Measurements from ENCODE around the gene SIM1.

SIM1 gene

DNA sequence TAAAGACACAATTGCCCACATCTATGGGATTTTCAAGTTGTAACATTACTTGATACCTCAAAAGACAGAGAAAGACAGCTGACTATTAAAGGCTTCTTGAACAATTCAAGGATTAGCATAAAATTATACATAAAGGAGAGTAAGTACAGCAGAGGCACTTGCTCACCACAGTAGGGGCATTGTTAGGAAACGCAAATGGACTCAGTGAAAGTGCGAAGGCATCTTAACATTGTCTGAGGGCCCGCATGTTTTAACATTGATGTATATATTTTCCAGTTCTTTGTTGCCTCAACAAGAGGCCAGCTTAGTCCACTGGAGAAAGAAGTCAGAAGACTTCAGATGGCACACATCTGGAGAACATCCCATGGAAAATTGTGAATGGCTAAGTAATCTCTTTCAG is 115.4 kb downstream of the SIM1 start:
- no peak for ATAC-seq

DNA sequence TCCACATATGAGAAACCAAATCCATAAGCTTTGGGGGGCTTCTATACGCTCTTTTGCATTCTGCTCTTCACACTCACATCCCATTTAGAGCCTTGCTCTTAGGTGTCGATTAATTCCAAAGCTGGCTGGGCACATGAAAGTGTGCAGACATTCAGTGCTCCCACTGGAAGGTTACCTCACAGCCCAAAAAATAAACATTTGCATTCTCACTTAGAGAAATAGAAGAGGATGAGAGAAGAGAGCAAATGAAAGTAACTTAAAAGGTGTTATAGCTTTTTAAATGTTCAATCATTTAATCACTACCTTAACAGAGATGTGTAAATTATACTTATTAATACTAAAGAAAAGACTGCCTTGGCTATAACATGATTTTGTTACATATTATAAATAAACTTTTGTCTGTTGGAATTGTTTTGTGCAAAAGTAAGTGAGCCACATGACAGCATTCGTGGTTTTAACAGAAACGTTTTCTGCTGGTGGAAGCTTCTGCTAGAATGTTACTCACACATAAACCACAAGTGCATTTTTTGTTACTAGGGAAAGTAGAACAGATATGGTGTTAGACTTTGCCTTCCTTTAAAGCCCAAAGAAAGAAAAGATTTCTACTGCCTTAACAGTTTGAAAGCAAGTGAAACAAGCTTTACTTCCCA is 116.7 kb downstream of the SIM1 start:
- no peak for ATAC-seq

DNA sequence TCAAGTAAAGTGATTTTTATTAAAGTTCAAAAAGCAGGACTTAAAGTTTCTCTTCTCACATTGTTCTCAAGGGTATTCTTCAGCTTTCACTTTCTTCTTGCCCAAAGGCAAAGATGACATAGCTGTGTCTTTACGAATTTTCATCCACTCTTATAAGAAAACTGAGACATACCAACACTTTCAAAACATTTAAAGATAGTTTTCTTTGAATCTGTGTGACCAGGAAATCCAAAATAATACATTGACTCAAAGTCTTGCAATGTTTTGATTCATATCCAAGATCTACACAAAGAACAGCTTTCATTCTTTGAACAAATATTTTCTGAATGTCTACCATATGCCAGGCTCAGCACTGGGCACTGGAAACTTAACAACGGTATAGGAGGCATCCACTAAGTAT is 117.9 kb downstream of the SIM1 start:
- no peak for ATAC-seq

DNA sequence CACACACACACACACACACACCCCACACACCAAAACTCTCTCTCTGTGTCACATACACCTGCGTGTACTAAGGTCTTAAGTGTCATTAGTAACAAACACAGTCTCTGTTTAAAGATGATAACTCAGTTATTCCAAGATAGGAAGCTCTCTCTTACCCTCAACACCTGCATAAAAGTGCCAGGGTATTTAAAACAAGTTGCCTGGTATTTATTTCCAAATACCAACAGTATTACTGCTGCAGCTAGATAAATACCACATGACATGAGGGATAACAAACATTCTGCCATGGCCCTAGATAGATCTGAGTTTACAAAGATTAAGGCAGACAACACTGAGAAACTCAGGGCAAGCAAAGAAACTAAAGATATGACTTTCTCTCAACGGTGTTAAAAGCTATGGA is 118.5 kb downstream of the SIM1 start:
- no peak for ATAC-seq

DNA sequence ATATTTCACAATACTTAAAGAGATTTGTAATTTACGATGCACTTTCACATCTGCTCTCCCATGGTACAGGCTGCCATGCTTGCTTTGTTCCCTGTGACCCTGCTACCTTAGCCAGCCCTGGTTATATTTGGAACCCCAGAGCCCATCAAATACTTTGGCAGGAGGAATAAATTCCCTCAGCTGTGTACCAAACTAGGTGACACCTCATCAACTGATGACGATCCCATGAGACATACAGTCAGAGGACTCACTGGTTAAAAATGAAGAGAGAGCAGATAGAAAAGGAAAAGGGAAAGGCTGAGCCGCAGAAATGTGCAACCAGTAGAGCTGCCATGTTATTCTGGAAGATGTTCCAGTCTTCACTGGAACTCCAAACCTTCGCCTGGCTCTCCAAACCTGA is 120.0 kb downstream of the SIM1 start:
- ATAC-seq, result no peak

DNA sequence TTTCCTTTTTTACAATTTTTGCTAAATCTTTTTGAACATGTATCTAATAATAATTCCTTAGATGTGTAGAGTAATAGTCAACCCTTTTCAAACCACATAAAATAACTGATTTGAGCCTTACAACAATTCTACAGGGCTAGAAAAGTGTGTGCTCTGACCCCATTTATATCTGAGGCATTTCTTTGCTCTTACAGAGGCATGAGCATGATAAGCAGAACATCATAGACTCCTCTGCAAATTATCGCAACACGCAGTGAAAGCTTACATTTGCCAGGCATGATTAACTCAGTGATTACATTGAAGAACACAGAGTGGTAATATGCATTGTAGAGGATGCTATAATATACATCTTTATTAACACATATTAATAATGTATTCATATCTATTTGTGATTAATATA is 120.4 kb downstream of the SIM1 start:
- ATAC-seq, result no peak

DNA sequence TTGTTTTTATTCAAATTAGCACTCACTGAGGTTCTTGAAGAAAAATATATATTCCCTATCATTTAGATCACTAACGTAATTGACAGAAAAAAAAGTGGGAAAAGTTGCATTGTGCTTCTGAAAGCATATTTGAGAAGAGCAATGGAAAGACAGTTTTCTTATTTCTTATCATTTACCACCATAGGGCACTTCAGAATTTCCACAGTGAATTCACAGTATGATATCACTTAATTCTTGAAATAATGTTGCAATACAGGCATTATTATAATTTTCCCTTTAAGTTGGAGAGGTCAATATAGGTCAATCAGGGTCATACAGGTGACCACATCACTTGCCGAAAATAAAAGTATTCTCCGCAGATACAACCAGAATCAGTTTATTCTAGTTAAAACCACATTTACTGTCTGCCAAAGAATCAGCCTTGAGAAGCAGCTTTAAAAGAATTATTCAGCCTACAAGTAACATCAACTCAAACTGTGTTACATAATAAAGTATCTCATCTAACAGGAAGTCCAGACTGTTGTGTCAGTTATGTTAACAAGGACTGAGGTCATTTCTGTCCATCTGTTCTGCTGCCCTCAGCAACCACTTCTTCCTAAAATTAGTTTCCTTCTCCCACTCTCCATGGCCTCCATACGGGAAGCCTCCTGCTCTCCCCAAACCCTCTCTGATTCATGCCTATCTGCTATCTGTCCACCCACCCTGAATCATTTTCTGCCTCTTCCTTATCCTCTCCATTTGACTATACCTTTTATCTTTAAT is 121.2 kb downstream of the SIM1 start:
- ATAC-seq, result no peak

DNA sequence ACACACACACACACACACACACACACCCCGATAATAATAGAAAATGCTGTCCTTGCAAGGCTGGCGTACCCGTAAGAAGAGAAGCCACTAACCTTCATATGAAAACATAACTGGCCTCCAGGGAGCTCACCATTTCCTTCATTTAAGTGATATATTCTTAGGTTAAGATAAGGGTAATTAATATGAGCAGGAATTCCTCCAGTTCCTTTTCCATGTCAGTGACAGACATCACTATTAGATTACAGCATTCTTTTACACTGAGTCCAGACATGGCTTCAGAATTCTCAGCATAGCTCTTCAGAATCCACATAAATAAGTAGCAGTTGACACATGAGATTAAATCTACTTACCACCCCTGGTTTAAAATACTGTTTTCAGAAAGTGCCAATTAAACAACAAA is 121.9 kb downstream of the SIM1 start:
- no peak for ATAC-seq

DNA sequence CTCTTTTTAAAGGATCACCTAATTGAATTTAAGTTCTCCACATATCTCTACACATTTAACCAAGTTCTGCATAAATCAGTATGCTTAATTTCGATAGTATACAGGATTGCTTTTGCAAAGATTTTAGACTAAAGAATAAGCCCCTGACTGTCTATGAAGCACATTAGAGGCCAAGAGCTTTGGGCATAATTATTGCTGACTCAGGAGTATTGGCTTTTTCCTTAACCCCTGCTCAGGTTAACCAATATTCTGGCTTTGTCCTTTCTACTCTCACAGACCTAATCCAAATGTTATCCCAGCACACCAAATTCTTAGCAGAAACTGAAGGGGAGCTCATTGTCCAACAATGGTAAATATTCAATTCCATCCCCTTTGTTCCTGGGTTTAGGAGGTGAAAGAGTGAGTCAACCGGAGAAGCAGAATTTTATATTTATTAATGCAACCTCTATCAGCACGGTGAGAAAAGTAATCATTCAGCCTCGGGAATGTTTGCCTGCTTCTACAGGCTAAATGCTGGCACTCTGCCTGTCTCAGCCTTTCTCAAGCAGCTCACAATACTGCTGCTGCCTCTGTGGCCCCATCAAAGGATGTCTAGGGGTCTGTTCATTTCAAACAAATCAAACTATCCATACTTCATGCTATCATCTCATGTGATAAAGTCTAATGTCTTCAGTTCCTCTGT is 125.0 kb downstream of the SIM1 start:
- no peak for ATAC-seq

DNA sequence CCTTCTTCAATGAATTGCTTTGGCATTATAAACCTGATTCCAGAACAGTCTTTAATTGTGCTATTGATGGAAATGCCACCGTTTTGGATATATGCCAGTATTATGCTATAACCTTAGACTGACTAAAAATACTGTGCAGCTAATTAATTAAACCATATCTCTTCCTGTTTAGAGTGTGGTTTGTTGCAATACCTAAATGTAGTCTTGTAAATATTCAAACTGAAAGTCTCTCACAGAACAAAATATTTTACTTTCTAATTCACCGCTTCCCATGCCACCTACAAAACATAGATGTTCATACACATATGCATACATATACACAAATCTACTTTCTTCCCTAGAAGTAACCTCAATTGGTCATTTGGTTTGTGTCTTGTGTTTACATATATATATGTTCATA is 126.6 kb downstream of the SIM1 start:
- no peak for ATAC-seq

DNA sequence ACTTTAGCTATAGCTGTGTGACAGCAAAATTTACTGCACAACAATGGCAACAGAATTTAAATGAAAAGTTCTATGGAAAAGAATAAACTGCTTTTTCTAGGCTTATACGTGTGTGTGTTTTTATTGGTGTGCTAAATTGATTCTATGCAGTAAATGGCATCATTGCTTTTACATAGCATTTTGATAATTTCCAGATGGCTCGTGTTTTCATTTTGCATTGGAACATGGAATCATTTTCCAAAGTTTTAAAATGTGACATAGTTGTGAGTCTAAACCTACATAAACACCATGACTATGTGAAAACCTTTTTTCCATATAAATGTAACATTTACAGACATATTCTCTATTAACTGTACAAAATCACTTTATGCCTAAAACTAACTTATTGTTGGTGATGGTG is 127.8 kb downstream of the SIM1 start:
- no peak for ATAC-seq

DNA sequence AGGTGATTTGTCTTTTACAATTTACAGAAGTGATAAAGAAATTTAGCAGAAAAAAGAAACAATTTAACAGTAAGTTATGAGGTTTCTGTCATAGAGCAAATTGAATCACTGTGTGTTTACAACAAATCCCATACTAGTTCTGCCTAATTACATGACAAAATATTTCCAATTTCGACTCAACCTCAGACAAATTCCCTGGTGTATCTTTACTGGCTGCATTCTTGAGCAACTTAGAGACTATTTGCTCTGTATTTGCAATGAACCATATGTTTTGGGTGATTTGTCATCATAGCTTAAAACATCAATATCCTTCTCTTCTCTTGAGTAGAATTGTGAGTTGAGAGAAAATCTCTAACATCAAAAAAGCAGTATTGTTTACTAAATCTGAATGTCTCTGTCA is 128.7 kb downstream of the SIM1 start:
- ATAC-seq, result no peak
